GM21619 (cell line): Measurements from ENCODE around the gene MYO15A.

ENCODE experiments used
- ATAC-seq: cut with Tn5 transposase; IDR thresholded peaks from one replicate; pipeline ENCODE4 v1.9.1; 2021; ENCODE audit not compliant: unreplicated experiment

Gene MYO15A

GRCh38 chr17:18182978-18183333, 74.4 kb downstream of the MYO15A start:
- peak; percentile 31 for ATAC-seq

- ATAC-seq, result peak; percentile 78
Measured at GRCh38 chr17:18183334-18184142, 75.0 kb downstream of the MYO15A start, which contains the start of gene ALKBH5. ALKBH5 (plus strand) TSS chr17:18183828; CDS start chr17:18184244, 416 bp downstream.

- peak; percentile 9 for ATAC-seq
Measured at GRCh38 chr17:18184143-18185031, 75.8 kb downstream of the MYO15A start.

- ATAC-seq, result no peak
Measured at GRCh38 chr17:18185391-18185790, 76.8 kb downstream of the MYO15A start.

DNA sequence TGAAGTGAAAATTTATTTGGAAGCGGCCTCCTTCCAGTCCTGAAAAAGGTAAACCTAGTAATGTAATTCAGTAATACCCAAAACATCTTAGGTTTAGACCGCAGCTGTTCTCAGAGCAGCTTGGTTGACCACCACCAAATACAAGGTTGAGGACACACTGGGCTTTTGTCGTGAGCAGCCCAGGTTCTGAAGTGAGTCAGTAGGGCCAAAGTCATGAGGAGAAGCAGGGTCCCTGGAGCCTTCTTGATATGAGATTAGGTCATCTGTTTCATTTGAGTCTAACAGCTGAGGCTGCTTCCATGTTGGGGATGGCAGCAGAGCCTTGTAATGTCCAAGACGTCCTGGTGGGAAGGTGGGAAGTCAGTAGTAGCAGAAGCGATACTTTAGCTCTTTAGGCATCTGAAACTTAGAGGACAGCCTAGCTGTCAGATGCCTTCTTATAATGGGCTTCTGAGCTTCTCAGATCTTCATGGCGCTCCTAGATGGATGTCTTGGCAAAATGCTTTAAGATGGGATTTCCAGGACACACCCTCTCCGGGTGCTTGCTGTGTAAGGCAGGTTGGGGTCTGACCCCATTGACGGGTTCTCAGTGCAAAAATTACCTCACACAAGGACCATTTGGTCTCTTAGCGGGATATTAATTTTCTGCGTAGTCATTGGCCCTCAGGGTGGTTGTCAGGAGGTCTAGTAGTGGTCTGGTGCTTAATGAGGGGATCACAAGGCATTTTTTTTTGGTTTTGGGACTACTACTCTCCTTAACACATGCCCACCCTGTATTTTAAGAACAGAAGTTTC, 77.5 kb downstream of the MYO15A start:
- ATAC-seq, result no peak

GRCh38 chr17:18186627-18186982, 78.0 kb downstream of the MYO15A start:
- ATAC-seq, result no peak

DNA sequence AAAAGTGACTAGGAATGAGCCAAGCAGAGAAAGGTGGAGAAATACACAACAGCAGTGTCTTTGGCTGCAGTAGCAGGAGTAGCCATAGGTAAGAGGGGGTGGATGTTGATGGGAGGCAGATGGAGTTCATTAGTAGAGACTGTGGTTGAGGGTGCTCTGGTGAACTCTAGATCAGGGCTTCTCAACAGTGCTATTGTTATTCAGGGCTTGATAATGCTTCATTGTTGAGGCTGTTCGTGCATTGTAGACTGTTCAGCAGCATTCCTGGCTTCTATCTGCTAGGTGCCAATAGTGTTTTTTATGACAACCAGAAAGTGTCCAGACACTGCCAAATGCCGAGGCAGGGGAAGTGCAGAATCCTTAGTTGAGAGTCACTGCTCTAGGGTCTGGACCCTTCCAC, 78.7 kb downstream of the MYO15A start:
- no peak for ATAC-seq

DNA sequence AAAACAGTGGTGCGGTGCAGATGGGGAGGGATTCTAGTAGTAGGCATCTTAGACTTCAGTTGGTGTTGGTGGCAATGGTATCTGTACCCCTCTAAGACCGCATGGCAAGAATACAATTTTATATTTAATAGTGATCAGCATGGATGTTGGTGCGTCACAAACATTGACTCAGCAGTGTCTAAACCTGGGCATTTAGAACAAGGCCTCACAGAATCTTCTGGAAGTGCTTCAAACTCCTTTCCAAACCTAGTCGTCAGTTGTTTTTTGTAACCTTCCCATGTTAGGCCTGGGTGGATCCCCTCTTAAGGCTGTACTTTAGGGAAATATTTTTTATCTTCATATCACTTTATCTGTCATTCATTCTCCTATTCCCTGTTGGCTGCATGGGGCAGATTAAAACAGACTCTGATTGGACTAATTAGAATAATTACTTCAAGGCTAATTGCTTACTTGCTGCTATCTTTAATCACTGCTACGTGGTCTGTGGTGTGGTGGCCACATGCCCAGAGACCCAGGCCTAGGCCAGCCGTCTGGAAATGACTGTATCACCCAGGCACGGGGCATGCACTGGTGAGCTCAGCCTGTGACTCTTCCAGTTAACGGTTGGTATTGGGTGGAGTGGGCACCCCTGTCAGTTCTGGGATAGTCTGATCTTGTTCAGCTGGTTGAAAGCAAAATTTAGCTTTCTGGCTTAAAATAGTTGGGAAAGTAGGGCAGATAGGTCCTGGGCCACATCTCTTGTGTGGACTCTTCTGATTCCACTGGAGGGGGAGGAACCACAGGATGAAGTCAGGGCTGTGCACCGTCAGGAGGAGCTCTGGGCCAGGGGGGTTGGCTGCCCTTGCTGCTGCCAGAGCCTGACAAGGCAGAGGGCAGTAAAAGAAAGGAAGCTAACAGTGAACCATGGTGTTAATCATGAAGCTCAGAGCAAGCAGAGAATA, 79.5 kb downstream of the MYO15A start:
- ATAC-seq, result no peak

GRCh38 chr17:18190628-18191235, 82.2 kb downstream of the MYO15A start:
- ATAC-seq, result no peak

DNA sequence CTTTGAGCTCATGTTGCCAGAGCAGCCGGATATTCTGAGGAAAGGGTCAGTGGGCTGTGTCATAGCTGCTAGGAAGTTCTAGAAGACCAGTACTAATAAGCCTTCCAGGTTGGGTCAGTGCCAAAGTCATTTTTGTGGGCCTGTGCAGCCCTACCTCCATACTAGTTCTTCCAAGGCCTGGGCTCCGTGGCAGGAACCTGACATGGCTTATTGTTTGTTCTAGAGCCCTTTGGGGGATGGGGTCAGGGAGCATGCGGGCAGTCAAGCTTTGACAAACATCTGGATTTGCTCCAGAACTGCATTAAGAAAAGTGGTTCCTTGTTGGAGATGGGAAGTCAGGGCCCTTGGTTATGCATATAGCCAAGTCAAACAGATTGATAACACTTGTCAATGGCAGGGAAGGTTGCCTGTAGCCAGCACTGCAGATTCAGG, 82.7 kb downstream of the MYO15A start:
- ATAC-seq, result no peak

GRCh38 chr17:18191967-18192366, 83.4 kb downstream of the MYO15A start:
- no peak for ATAC-seq

DNA sequence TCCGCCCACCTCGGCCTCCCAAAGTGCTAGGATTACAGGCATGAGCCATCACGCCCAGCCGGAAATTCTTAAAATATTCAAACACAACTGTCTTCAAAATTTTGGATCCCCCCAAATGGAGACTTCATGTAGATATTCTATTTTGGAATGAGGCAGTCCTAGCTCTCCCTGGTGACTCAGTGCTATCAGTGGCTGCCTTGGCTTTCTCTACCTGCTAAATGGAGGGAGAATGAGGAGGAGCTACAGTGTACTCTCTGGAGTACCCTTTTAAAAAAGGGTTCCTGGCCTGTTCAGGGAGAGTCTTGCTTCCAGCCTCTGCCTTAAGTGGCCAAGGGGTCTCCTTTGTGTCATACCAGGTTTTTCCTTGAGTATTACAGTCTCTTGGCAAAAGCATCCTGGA, 85.8 kb downstream of the MYO15A start:
- no peak for ATAC-seq

DNA sequence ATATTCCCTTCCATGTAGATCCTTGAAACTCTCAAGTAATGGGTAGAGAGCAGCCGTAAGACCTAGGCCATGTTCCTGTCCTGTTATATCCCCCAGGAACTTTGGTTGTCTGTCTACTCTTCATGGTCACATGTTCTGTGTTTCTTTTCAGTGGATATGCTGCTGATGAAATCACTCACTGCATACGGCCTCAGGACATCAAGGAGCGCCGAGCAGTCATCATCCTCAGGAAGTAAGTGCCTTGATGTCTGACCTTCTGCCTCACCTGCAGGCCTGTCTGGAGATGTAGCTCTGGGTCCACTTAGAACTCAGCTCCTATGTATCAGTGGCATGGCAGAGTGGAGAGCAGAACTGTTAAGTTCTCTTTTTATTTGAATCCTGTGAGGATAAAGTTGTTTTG, 86.2 kb downstream of the MYO15A start:
- no peak for ATAC-seq

DNA sequence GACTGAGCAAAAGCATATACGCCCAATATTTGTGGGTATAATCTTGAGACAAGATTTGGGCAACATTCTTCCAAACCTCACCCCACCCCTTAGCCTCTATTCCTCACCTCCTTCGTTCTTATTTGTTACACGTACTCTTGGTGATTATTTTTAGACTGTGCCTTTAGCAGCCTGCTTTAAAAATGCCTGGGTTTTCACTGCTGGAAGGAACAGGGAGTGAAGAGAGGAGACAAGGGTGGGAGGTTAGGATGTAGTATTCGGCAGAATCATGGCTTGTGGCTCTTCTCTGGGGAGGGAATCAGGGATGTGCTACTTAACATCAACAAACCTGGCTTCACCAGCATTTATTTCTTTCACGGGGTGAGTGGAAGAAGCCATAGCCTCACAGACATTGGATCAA, 86.7 kb downstream of the MYO15A start:
- no peak for ATAC-seq

- ATAC-seq, result no peak
Measured at GRCh38 chr17:18197535-18198194, 89.1 kb downstream of the MYO15A start.

DNA sequence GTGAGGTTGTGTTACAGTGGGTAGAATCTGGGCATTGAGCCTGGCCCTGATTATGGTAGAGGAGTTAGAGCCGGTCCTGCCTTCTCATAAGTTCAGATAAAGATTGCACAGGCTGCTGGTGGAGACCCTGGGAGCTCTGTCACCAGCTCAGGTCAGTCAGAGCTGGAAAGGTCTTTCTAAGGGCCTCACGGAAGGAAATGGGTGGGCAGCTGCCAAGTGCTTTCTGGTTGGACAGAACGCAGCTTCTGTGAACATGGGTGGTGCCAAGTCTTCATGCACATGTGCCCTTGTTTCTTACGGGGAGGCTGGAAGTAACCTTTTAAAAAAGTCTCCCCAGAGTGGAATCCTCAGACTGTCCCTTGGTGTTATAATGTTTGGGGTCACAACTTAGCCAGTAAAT, 90.0 kb downstream of the MYO15A start:
- ATAC-seq, result no peak

GRCh38 chr17:18201108-18201507, 92.6 kb downstream of the MYO15A start:
- ATAC-seq, result no peak

GRCh38 chr17:18203308-18203707, 94.8 kb downstream of the MYO15A start:
- no peak for ATAC-seq

GRCh38 chr17:18205861-18206260, 97.3 kb downstream of the MYO15A start:
- no peak for ATAC-seq
